ENCODE measurements around the gene NAALADL1. TPM values are rescaled to one million over a fixed set of nuclear protein-coding genes. Genes with fewer than 3 reads are reported as not detected.

The NAALADL1 gene
- total RNA-seq, 4 donors from 2014 or later: 13.8 to 105 (median 75.6) TPM; not detected in 1

DNA sequence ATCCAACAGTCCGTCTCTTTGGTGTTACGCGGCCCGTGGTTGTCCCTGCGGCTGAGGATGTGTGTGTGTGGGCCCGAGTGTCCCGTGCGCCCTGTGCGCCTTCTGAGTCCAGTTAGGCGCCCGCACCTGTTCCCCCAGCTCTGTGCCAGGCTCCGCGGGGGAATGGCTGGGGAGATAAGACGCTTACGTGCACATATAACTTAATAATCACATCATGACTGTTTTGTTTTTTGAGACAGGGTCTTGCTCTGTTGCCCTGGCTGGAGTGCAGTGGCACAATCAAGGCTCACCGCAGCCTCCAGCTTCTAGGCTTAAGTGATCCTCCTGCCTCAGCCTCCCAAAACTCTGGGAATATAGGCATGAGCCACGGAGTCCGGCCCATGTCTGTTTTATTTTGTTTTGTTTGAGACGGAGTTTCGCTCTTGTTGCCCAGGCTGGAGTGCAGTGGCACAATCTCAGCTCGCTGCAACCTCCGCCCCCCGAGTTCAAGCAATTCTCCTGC, 43.6 kb downstream of the NAALADL1 start:
- 33 to 80% methylated on average over 3 to 23 of the region's 23 CpGs for WGBS, 2 donors (ENCODE audit: low coverage in 1 of 2)
- Histone ChIP-seq H3K27ac (peak overlapping the region; percentile 98 to 100 (median 100)), H3K27me3 (no peaks in the 10 kb centered on the region), H3K9me3 (no peaks in the 10 kb centered on the region), H3K4me1 (peaks cover 15 to 24% (median 17%) of the 10 kb centered on the region in 4 donors), H3K36me3 (no peaks in the 10 kb centered on the region), H3K4me3 (peak overlapping the region; percentile 54 to 74 (median 74))
- intact Hi-C loops (cut with DNase I; ENCODE audit: low total_unique reads): loop anchor here (5.0 kb wide), 1 partner anchor 98 kb away; the partner anchor contains the start of gene TM7SF2
- in situ Hi-C loops (cut with MboI; ENCODE audit: low pct_ligation_motif_present in 1 of 4, low pct_unique_long_range_greater_than_20kb in 1 of 4, low sequenced_read_pairs in 3 of 4): no loop called here
- DNase-seq: no peak
- no peak for TF ChIP-seq POLR2AphosphoS5 (IDR thresholded peaks at IDR 0.05)
- TF ChIP-seq POLR2A (IDR thresholded peaks at IDR 0.05): no peak
- no peak for TF ChIP-seq EP300 (IDR thresholded peaks at IDR 0.05; ENCODE audit: low read depth)
- TF ChIP-seq, protein P1, sequence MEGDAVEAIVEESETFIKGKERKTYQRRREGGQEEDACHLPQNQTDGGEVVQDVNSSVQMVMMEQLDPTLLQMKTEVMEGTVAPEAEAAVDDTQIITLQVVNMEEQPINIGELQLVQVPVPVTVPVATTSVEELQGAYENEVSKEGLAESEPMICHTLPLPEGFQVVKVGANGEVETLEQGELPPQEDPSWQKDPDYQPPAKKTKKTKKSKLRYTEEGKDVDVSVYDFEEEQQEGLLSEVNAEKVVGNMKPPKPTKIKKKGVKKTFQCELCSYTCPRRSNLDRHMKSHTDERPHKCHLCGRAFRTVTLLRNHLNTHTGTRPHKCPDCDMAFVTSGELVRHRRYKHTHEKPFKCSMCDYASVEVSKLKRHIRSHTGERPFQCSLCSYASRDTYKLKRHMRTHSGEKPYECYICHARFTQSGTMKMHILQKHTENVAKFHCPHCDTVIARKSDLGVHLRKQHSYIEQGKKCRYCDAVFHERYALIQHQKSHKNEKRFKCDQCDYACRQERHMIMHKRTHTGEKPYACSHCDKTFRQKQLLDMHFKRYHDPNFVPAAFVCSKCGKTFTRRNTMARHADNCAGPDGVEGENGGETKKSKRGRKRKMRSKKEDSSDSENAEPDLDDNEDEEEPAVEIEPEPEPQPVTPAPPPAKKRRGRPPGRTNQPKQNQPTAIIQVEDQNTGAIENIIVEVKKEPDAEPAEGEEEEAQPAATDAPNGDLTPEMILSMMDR (IDR thresholded peaks at IDR 0.05): no peak

DNA sequence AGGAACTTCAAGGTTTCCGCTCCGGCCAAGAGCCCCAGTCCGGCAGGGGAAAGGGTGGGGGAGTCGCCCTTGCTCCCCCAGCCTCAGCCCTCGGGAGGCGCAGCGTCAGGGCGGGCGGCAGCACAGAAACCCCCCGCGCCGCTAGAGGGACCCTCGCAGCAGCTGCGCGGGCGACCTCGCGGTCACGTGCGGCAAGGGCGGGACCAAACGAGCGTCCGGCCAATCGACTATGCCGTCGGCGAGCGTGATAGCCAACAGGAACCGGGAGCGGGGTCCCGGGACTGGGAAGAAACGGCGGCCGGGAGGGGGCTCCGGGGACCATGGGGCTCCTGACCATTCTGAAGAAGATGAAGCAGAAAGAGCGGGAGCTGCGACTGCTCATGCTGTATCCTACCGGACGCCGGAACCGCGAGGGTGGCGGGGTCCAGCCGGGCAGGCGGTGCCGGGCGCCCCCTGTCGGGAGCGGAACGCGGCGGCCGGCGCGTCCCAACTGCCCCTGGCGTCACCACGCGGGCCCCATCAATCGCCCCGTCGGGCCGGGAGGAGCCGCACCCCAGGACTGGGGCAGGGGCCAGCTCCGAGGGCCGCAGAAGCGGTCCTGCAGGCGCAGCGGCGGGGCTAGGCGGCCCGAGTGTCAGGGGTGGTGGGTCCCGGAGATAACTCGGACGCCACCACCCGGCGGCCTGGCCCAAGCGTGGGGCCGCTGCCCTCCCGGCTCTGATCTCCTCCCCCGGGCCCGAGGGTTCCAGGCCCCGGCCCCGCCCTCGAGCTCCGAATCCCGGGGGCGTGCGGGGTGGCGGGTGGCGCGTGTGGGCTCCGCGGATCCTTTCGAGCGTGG, 44.2 kb downstream of the NAALADL1 start, which contains the start of gene ARL2:
TSS of gene ARL2 (plus strand) at position 273 of the 838 bp plus-strand sequence. CDS start at position 321, 48 bp downstream.
- in situ Hi-C loops (cut with MboI; ENCODE audit: low pct_ligation_motif_present in 1 of 4, low pct_unique_long_range_greater_than_20kb in 1 of 4, low sequenced_read_pairs in 3 of 4): no loop called here
- 0% methylated on average over 46 of the region's 96 CpGs; no CpG with 5 or more reads in 1 of the 2 donors for WGBS, 2 donors (ENCODE audit: low coverage in 1 of 2)
- peaks cover 15 to 24% (median 17%) of the 10 kb centered on the region in 4 donors for H3K4me1 ChIP-seq
- H3K4me3 ChIP-seq: peak within 1 kb of the TSS; percentile 54 to 74 (median 74)
- peak within 1 kb of the TSS; percentile 98 to 100 (median 100) for H3K27ac ChIP-seq
- DNase-seq: peak; percentile 92
- intact Hi-C loops (cut with DNase I; ENCODE audit: low total_unique reads): loop anchor here (5.0 kb wide), 1 partner anchor 98 kb away; the partner anchor contains the start of gene TM7SF2
- no peak for TF ChIP-seq EP300 (IDR thresholded peaks at IDR 0.05; ENCODE audit: low read depth)
- peak; percentile 51 for TF ChIP-seq POLR2A (IDR thresholded peaks at IDR 0.05)
- TF ChIP-seq, protein P1 (IDR thresholded peaks at IDR 0.05): peak; percentile 67 to 96 (median 91)
- peak in 1 of 3 donors; percentile 58 for TF ChIP-seq POLR2AphosphoS5 (IDR thresholded peaks at IDR 0.05)
- no peaks in the 10 kb centered on the region for H3K36me3 ChIP-seq
- no peaks in the 10 kb centered on the region for H3K9me3 ChIP-seq
- no peaks in the 10 kb centered on the region for H3K27me3 ChIP-seq

DNA sequence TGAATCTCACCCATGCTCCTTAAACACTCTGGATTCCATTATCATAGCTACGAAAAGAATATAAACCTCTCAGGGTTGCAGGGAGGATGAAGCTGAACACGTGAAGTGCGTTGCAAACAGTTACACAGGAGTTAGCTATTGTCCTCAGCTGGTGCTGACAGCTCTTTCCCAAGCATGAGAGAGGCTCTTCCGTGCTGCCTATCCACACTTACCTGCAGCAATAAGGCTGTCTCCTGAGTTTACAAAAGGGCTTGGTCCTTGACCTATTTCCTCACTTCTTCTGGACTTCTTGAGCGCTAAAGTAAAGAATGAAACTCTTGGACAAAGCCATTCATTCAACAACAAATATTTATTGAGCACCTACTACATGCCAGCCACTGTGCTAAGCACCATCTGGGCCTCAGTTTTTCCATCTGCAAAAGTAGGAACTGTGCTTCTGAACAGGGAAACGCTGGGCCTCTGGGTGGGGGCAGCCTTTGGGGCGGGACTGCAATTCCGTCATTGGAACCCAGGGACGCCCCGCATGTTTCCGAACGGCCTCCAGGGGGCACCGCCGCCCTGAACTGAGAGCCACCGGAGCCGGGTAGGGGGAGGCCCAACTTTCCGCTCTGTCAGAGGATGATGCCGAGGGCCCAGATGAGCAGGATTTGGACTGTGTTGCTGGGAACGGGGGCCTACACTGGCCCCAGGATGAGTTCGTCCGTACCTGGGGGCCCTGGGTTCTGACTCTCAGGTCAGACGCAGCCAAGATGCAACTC, 45.0 kb downstream of the NAALADL1 start:
- 11 to 26% methylated on average over 3 to 22 of the region's 22 CpGs for WGBS, 2 donors (ENCODE audit: low coverage in 1 of 2)
- H3K27ac ChIP-seq: peak overlapping the region; percentile 98 to 100 (median 100)
- no peaks in the 10 kb centered on the region for H3K9me3 ChIP-seq
- H3K27me3 ChIP-seq: no peaks in the 10 kb centered on the region
- peak; percentile 96 for DNase-seq
- in situ Hi-C loops (cut with MboI; ENCODE audit: low pct_ligation_motif_present in 1 of 4, low pct_unique_long_range_greater_than_20kb in 1 of 4, low sequenced_read_pairs in 3 of 4): no loop called here
- peak overlapping the region; percentile 54 to 74 (median 74) for H3K4me3 ChIP-seq
- TF ChIP-seq EP300 (IDR thresholded peaks at IDR 0.05; ENCODE audit: low read depth) (no peak), POLR2AphosphoS5 (IDR thresholded peaks at IDR 0.05) (peak; percentile 30 to 83 (median 83)), POLR2A (IDR thresholded peaks at IDR 0.05) (peak; percentile 75)
- TF ChIP-seq, protein P1 (IDR thresholded peaks at IDR 0.05): peak; percentile 67 to 94 (median 85)
- H3K4me1 ChIP-seq: peaks cover 15 to 24% (median 17%) of the 10 kb centered on the region in 4 donors
- no peaks in the 10 kb centered on the region for H3K36me3 ChIP-seq
- intact Hi-C loops (cut with DNase I; ENCODE audit: low total_unique reads): loop anchor here (5.0 kb wide), 1 partner anchor 99 kb away; the partner anchor contains the start of gene TM7SF2

All from transverse colon (tissue), 4 donors.